ENCODE measurements around the gene ZNF345. TPM values are rescaled to one million over a fixed set of nuclear protein-coding genes. Genes with fewer than 3 reads are reported as not detected.

Gene ZNF345
- polyA plus RNA-seq, 1 donor from 2014 or later = 20.9 TPM

DNA sequence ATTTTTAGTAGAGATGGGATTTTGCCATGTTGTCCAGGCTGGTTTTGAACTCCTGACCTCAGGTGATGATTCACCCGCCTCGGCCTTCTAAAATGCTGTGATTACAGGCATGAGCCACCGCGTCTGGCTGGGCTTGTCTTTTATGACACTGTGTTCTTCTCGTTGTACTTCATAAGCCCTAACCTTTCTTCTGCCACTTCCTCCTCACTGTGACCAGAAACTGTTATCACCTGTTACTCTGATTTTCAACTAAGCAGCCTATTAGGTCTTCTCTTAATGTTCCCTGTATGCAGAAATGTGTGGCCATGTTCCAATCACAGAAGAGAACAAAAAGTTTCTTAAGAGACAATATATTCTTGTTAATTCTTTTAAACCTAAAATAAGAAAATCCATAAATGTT, 28.9 kb upstream of the ZNF345 start:
- Histone ChIP-seq H3K9me3 (ENCODE audit: low read length) (peaks cover 48% of the 10 kb centered on the region), H3K4me3 (ENCODE audit: low read length) (no peak overlapping the region), H3K36me3 (ENCODE audit: insufficient read depth, low read length) (peaks cover 33% of the 10 kb centered on the region)

GRCh38 chr19:36833430-36833829, 17.2 kb upstream of the ZNF345 start:
- H3K27me3 ChIP-seq (ENCODE audit: insufficient read depth, low read depth, low read length) = no peaks in the 10 kb centered on the region
- no peak overlapping the region for H3K4me2 ChIP-seq (ENCODE audit: low read length)
- H3K9me2 ChIP-seq (ENCODE audit: insufficient read depth, low read length) = no peaks in the 10 kb centered on the region
- H3F3A ChIP-seq (ENCODE audit: insufficient read depth, low read length, poor library complexity, severe bottlenecking) = no peaks in the 10 kb centered on the region
- peaks cover 25% of the 10 kb centered on the region for H3K79me2 ChIP-seq (replicated peaks; ENCODE audit: insufficient read depth, low read length)
- no peak overlapping the region for H3K4me3 ChIP-seq (ENCODE audit: low read length)
- no peaks in the 10 kb centered on the region for H4K20me1 ChIP-seq (ENCODE audit: insufficient read depth)
- TF ChIP-seq RAD21 (conservative IDR thresholded peaks at IDR 0.05) (no peak), SMC3 (conservative IDR thresholded peaks at IDR 0.05; ENCODE audit: poor library complexity) (no peak), EP300 (conservative IDR thresholded peaks at IDR 0.05; ENCODE audit: poor library complexity, severe bottlenecking) (no peak), MXI1 (conservative IDR thresholded peaks at IDR 0.05; ENCODE audit: poor library complexity, severe bottlenecking) (no peak), POLR2AphosphoS5 (IDR thresholded peaks at IDR 0.05) (no peak), CTCF (IDR thresholded peaks at IDR 0.05; ENCODE audit: poor library complexity, severe bottlenecking) (no peak), TAF1 (IDR thresholded peaks at IDR 0.05; ENCODE audit: low read depth) (no peak), EZH2 (IDR thresholded peaks at IDR 0.05; ENCODE audit: borderline replicate concordance, insufficient read depth, low read length, poor library complexity, severe bottlenecking) (no peak)
- TF ChIP-seq, protein P1, sequence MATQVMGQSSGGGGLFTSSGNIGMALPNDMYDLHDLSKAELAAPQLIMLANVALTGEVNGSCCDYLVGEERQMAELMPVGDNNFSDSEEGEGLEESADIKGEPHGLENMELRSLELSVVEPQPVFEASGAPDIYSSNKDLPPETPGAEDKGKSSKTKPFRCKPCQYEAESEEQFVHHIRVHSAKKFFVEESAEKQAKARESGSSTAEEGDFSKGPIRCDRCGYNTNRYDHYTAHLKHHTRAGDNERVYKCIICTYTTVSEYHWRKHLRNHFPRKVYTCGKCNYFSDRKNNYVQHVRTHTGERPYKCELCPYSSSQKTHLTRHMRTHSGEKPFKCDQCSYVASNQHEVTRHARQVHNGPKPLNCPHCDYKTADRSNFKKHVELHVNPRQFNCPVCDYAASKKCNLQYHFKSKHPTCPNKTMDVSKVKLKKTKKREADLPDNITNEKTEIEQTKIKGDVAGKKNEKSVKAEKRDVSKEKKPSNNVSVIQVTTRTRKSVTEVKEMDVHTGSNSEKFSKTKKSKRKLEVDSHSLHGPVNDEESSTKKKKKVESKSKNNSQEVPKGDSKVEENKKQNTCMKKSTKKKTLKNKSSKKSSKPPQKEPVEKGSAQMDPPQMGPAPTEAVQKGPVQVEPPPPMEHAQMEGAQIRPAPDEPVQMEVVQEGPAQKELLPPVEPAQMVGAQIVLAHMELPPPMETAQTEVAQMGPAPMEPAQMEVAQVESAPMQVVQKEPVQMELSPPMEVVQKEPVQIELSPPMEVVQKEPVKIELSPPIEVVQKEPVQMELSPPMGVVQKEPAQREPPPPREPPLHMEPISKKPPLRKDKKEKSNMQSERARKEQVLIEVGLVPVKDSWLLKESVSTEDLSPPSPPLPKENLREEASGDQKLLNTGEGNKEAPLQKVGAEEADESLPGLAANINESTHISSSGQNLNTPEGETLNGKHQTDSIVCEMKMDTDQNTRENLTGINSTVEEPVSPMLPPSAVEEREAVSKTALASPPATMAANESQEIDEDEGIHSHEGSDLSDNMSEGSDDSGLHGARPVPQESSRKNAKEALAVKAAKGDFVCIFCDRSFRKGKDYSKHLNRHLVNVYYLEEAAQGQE (IDR thresholded peaks at IDR 0.05; ENCODE audit: borderline replicate concordance) = no peak
- no peak overlapping the region for H2AFZ ChIP-seq (ENCODE audit: low read depth, low read length)
- H3K36me3 ChIP-seq (ENCODE audit: insufficient read depth, low read length) = peaks cover 12% of the 10 kb centered on the region
- no peak overlapping the region for H3K27ac ChIP-seq (ENCODE audit: low read length)
- H3K9ac ChIP-seq (ENCODE audit: low read length) = no peak overlapping the region
- peaks cover 12% of the 10 kb centered on the region for H3K9me3 ChIP-seq (ENCODE audit: low read length)

More for the DNA sequence above, 28.9 kb upstream of the ZNF345 start:
- H3K79me2 ChIP-seq (replicated peaks; ENCODE audit: insufficient read depth, low read length) = no peaks in the 10 kb centered on the region
- H3F3A ChIP-seq (ENCODE audit: insufficient read depth, low read length, poor library complexity, severe bottlenecking) = no peaks in the 10 kb centered on the region
- no peaks in the 10 kb centered on the region for H3K27me3 ChIP-seq (ENCODE audit: insufficient read depth, low read depth, low read length)
- TF ChIP-seq MXI1 (conservative IDR thresholded peaks at IDR 0.05; ENCODE audit: poor library complexity, severe bottlenecking) = no peak
- TF ChIP-seq, protein P1 (IDR thresholded peaks at IDR 0.05; ENCODE audit: borderline replicate concordance) = no peak
- no peak for TF ChIP-seq EZH2 (IDR thresholded peaks at IDR 0.05; ENCODE audit: borderline replicate concordance, insufficient read depth, low read length, poor library complexity, severe bottlenecking)
- TF ChIP-seq SMC3 (conservative IDR thresholded peaks at IDR 0.05; ENCODE audit: poor library complexity) = no peak
- no peak for TF ChIP-seq TAF1 (IDR thresholded peaks at IDR 0.05; ENCODE audit: low read depth)
- no peak for TF ChIP-seq CTCF (IDR thresholded peaks at IDR 0.05; ENCODE audit: poor library complexity, severe bottlenecking)
- TF ChIP-seq RAD21 (conservative IDR thresholded peaks at IDR 0.05) = no peak
- TF ChIP-seq POLR2AphosphoS5 (IDR thresholded peaks at IDR 0.05) = no peak
- TF ChIP-seq EP300 (conservative IDR thresholded peaks at IDR 0.05; ENCODE audit: poor library complexity, severe bottlenecking) = no peak
- H3K4me2 ChIP-seq (ENCODE audit: low read length) = no peak overlapping the region
- H3K9ac ChIP-seq (ENCODE audit: low read length) = no peak overlapping the region
- H4K20me1 ChIP-seq (ENCODE audit: insufficient read depth) = no peaks in the 10 kb centered on the region
- H3K27ac ChIP-seq (ENCODE audit: low read length) = no peak overlapping the region
- no peaks in the 10 kb centered on the region for H3K9me2 ChIP-seq (ENCODE audit: insufficient read depth, low read length)
- no peak overlapping the region for H2AFZ ChIP-seq (ENCODE audit: low read depth, low read length)
